HG03159 (cell line): Measurements from ENCODE around the gene IL1RL2.

Experiments
- ATAC-seq: cut with Tn5 transposase; IDR thresholded peaks from one replicate; pipeline ENCODE4 v1.9.1; 2021; ENCODE audit warnings: mild to moderate bottlenecking, moderate library complexity; ENCODE audit not compliant: unreplicated experiment

IL1RL2 gene

DNA sequence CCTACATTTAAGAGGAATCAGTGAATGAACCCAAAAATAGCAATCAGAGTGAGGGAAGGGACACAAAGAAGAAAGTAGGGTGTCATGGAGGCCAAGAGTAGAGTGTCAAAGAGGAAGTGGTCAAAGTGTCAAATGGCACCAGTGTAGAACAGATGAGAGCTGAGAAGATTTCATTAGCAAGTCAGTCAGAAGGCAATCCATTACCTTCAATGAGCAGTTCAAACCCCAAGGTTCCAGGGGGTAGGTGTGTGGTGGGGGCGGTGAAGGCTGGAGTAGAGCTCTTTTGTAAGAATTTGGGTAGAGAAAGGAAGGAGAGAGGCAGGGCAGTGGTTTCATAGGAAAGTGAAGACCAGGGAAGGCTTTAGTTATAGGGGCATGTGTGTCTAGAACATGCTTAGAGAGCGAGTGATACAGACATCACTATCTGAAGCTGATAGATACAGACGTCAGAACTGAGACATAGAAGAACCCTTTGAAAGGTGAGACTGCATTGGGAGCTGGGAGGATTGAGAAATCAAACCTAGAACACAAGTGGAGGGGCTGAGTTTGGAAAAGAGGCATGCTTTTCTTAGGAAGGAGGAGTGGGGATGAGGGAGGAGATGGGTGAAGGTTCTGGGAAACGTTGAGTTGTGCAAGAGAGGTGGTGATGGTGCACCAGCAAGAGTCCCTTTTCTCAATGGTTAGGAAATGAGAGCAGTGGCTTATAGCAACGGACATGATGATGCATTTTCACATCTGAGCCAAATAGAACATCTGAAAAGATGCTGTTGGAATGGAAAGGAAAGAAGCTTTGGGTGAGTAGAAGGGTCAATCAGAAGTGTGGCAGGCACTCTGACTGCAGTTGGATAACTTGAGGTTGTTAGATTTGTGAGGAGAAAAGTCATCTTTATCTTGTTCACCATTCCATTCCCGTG lies 75.7 kb downstream of the IL1RL2 start:
- ATAC-seq, result no peak

DNA sequence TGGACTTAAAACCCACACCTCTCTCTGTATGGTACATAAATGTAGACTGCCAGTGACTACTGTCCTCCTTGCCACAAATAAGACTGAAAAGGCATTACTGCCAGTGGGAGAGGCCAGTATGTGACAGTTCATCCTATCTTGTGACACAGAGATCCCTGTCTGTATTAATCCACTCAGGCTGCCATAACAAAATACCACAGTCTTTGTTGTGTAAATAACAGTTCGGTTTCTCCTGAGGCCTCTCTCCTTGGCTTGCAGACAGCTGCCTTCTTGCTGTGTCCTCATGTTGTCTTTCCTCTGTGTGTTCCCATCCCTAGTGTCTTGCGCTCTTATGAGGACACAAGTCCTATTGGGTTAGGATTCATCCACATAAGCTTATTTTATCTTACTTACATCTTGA lies 78.1 kb downstream of the IL1RL2 start:
- no peak for ATAC-seq

DNA sequence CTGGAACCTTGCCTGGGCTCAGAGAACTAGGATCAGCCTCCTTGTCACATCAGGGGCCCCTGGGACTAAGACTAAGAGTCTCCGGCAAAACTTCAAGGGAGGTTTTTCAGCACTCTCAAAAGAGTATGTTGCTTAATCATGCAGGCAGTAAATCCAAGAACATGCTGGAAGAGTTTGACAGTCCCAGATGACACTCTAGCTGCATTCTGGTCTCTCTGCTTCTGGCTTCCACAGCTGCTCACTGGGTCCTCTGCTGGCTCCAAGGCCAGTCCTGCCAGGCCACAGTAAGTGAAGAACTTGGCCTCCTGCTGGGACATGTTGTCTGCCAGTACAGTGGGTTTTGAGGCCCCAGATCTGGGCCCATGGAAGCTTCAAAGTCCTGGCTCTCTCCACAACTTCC lies 79.4 kb downstream of the IL1RL2 start:
- ATAC-seq, result no peak

DNA sequence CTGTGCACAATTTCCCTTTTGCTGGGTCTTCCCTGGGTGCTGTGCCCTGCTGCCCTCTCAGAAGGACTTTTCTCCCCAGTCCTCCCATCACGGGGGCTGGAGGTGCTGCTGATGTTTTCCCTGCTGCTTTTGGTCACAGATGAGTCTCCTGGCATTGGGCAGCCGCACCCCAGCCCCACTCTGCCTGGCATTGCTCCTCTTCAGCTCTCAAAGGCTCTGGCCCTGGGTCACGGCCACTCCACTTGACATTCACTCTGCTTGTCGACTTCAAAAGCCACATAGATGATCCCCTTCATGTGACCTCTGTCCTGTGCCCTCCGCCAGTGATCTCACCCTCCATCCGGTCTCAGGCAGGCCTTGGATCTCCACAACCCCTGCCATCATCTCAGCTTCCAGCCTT lies 81.0 kb downstream of the IL1RL2 start:
- no peak for ATAC-seq

DNA sequence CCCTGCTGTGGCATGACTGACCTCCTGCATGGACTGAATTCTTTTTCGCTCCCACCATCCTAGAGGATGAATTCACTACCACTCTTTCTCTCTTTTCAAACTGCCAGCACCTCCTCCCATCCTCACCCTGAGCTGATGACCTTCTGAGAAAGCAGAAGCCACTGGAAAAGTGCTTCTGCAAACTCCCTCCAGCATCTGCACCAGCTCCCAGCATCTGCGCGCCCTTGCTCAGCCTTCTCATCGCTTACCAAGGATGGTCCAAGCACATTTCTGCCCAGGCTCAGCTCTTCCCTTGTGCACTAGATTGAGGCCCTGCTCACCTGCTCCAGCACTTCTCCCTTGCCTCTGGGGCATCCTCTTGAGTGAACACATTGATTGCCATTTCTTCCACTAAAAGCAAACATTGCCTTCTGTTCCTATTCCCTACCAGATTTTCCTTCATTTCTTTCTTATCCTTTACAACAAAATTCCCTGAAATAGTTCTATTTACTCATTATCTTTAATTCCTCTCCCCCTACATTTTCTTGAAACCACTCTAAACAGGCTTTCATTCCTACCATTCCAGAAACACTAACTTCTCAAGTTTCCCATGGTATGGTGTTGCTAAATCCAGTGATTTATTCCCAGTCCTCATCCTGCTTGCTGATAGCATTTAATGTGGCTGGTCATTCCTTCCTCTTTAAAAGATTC lies 81.8 kb downstream of the IL1RL2 start:
- no peak for ATAC-seq

DNA sequence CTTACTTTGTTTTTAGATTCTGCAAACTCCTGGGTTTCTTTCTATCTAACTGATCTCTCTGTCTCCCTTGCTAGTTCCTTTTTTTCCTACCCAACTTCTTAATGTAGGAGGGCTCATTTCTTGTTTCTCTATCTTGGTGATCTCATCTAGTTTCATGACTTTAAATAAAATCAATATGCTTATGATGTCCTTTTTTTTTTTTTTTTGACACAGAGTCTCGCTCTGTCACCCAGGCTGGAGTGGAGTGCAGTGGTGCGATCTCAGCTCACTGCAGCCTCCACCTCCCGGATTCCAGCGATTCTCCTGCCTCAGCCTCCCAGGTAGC lies 82.3 kb downstream of the IL1RL2 start:
- ATAC-seq, result no peak

DNA sequence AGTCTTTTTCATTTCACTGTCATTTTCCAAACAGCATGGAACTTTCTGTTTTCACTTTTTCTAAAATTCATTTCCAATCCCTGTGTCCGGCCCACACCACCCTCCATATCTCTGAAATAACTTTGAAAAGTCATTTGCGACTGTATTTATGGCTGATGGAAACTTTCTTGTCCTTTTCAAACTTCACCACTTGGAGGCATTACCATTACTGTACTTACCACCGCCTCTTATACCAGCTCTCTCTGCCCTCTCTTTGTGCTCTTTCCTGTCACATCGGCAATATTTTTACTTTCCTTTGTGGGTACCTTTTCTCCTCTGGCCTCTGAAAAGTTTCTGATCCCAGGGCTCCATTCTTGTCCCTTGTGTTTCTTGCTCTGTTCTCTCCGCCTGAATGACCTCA lies 85.0 kb downstream of the IL1RL2 start:
- no peak for ATAC-seq

DNA sequence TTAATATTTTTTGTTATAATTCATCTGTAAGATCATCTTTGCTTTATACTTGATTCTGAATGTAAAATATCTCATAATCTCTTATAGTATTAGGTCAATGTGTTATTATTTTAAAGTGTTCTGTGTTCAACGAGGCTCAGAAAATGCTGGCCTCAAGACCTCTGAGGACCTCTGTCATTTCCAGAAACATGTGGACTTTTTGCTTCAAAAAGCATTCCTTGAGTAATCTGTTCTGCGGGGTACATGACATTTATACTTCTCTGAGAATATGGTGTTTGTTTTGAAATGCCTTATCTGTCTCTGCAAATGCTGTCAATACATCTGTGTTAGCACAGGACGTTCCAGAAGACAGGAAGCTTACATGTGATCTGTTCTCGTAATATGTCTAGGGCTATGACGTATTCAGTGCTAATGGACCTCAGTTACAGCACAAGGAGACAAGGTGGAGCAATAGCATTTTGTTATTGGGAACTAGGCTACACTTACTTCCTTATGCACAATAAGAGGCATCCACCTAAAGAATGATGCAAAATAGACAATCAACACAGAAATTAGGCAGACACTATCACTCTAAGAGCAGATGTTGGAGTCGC lies 86.9 kb downstream of the IL1RL2 start:
- ATAC-seq, result no peak

DNA sequence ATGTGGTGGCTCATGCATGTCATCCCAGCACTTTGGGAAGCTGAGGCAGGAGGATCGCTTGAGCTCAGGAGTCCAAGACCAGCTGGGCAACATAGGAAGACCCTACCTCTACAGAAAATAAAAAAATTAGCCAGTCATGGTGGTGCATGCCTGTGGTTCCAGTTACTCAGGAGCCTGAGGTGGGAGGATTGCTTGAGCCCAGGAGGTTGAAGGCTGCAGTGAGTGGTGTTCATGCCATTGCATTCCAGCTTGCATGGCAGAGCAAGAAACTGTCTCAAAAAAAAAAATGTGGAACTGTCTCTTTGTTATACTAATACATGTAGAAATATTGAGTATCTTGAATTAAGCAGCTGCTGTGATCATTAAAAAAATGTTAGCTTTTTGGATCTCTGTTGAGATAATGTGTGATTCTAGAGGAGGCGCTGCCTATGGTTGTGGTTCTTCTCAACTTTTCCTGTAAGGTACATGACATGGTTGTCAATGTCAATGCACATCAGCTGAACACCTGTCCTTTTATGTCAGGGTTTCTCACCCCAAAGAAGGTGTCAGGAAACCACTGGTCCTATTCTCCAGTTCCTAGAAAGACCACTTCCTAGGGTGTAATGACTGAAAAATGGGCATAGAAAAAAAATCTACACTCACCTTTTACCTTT lies 89.9 kb downstream of the IL1RL2 start:
- ATAC-seq, result no peak

DNA sequence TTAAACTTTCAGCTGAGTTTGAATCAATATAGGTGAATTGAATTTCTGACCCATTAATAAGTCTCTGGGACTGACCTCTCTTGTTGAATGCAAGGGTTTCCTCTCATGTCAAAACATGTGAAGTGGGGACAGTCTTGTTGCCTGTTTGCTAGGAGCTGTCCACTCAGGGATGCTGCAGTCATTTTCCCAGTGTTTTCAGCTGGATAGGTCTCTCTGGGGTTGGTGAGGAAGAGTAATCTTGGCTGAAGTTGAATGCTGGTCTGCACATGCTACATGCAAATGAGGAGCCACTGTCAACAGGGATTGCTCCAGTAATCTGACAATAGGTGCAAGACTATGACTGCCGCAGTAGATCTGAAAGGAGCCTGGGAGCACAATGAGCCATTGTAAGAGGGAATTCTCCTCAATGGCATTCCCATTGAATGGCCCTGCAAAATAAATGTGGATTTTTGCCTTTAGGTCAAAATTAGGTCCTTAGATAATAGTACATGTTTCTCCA lies 90.4 kb downstream of the IL1RL2 start:
- ATAC-seq, result no peak

DNA sequence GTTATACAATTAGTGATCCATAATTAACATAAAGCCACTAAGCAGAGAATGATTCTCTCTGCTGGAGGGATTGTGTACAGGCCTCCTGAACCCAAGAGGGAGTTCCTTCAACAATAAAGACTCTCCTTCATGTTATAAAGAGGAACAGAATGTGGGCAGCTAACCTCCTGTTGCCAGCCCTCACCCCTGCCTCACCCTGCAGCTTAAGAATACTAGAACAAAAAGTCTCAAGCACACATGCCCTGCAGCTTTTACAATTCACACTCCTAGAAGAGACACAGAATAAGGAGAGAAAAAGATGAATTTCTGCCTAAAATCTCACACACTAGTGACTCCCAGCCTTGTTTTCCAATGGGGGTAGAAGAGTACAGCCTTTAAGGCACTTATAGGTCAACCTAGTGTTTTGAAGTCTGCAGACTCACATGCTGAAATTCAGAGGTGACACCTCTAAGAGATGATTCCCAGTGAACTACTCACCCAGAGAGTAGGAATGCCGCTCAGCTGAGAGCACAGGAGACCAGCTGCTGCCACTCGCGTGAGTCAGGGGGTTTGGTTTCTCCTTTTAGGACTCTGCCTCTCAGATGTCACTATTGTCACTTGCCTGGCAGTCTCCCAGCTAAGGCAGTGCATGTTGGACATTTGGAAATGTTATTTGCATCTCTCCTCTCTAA lies 92.0 kb downstream of the IL1RL2 start:
- no peak for ATAC-seq

DNA sequence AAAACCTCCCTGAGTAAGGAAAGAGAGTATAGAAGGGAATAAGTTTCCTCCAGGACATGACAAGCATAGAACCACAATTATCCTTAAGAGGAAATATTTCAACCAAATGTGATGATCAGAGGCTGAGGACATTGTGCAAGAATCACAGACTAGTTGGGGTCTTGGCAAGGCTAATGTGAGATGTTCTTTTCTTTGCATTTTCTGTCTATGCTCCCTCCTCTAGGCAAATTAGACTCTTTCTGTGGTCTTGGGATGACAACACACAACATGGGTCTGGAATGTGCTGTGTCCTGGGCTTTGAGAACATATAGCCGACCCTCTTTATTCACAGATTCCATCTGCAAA lies 92.5 kb downstream of the IL1RL2 start:
- ATAC-seq, result no peak

DNA sequence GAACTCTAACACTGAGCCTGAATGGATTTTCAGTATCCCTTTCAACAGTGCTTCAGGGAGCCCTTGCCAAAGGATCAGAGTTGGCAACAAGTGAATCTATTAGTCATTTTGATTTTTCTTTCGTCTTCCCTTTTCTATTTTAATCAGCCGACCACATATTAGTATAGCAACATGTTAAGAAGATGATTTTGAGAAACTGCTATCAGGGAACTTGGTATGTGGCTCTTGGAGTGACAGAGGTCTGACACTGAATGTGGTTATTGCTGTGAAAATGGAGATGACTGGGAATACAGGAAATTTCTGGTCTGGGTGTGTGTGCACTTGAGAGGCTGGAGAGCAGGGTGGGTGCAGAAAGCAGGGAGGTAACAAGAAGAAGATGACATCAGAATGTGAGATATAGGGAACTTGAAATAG lies 95.9 kb downstream of the IL1RL2 start:
- no peak for ATAC-seq

DNA sequence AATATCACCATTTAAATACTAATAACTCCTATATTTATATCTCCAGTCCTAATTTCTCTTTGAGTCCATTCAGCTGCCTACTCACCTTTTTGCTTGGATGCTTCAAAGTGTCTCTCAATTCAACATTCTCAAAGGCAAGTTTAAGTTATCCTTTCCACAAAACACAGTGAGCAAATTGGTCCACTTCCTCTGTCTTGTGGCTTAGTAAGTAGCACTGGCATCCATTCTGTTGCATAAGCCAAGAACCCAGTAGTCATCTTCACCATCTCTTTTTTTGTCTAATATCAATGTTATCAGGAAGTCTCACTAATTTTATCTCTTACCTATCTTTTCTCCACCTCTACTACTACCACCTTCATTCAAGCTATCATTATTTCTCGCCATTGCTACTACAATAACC lies 97.2 kb downstream of the IL1RL2 start:
- ATAC-seq, result no peak

DNA sequence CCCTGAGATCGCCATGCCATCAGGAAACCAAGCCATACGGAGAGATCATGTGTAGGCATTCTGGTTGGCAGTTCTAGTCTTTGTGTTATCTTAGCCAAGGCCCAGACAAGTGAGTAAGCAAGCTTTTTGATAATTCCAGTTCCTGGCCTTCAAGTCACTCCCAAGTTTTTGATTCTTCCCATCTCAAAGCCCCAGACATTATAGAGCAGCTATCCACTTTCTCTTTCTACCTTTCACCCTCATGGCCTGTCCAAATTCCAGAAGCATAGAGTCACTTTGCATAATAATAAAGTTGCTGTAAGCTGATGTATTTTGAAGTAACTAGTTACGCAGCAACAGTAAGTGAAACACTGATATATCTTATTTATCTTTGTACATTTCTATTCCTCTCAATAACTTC lies 97.8 kb downstream of the IL1RL2 start:
- no peak for ATAC-seq

DNA sequence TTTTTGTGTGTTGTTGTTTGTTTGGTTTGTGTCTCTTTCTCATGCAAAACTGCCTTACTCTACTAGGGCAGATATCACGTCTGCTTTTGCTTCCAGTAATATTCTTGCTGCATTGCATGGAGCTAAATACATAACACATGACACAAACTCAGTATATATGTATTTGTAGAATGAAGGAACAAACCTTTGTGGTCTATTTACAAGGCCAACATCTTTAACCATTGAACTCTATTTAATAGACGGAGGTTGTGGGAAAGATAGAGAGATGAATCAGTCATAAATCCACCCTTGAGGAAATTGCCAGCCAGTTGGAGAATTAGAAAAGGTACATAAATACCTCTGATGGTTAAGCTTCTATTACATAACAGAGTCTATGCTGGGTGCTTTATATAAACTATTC lies 98.5 kb downstream of the IL1RL2 start:
- ATAC-seq, result no peak

DNA sequence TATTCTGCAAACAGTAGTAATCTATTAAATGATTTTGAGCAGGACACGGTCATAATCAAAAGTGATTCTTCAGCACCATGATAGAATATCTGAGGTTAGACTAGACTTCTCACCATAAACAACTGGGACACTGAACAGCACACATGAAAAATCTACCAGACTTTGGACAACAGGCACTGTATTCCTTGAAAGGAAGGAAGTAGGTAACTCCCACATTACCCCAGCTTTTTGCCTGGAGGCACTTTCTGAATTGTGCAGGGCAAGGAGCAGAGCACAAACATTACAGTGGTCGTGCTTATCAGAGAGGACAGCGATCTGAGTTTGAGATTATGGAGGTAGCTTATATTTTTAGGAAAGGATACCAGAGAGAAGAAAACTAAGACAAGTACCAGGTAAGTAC lies 99.2 kb downstream of the IL1RL2 start:
- no peak for ATAC-seq

DNA sequence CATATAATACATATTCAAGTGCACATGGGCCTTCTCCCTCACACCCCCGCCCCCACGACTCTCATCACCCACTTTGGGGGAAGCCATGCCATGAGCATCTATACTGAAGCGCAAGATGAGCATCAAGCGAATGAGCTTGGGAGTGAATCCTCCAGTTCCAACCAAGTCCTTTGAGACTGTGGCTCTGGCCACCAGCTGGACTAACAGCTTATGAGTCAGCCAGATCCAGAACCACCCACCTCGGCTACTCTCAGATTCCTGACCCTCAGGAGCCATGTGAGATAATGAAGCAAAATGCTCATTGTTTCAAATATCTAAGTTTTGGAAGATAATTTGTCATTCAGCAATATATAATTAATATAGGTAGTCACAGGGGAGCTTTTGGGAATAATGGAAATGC lies 102.3 kb downstream of the IL1RL2 start:
- no peak for ATAC-seq
